ENCODE data around the gene POLR3H.

The POLR3H gene

DNA sequence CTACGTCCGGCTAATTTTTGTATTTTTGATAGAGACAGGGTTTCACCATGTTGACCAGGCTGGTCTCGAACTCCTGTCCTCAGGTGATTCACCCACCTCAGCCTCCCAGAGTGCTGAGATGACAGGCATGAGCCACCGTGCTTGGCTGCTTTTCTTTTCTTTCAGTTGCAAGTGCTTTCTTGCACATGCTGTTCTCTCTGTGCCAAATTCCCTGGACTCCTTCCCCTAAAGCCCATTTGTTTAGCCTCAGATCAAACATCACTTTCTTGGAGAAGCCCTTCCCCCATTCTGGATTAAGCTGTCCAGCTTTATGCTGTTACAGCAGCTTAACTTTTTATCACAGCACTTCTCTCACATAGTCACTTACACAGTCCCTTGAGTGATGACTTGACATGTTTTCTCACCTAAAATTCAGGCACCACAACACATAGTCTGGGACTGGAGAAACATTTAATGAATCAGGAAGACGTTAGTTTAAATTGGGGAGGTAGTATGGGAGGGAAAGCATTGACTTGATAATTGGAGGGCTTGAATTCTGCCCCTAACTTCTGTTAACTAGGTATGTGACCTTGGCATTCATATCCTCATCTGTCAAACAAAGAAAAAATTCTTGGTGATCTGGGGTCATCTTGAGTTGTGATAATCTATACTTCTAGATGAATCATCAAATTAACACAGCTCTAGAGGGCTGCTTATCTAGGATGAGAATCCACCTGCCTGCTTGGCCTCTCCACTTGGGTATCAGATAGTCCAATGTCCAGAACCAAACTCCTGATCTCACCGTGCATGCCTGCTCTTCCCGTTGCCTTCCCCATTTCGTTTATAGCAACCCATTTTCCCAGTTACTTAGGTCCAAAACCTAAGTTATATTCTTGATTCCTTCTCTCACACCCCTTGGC, 57.0 kb downstream of the POLR3H start:
- no peak overlapping the region for H3K4me3 ChIP-seq (ENCODE audit: low read length)
- DNase-seq (ENCODE audit: low read depth), result no peak
- TF ChIP-seq CTCF (IDR thresholded peaks at IDR 0.05; ENCODE audit: insufficient read depth, low read depth, low read length, missing control alignments), result no peak

DNA sequence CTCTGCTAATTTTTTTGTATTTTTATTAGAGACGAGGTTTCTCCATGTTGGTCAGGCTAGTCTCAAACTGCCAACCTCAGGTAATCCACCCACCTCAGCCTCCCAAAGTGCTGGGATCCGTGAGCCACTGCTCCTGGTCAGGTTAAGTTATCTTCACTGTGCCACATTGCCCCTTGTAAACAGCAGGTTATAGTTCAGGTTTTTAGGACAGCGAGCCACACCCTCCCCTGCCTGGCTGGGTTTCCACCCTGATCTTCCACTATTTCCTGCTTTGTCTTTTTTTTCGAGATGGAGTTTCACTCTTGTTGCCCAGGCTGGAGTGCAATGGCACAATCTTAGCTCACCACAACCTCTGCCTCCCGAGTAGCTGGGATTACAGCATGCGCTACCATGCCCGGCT, 59.2 kb downstream of the POLR3H start:
- no peak overlapping the region for H3K4me3 ChIP-seq (ENCODE audit: low read length)
- TF ChIP-seq CTCF (IDR thresholded peaks at IDR 0.05; ENCODE audit: insufficient read depth, low read depth, low read length, missing control alignments), result no peak
- no peak for DNase-seq (ENCODE audit: low read depth)

DNA sequence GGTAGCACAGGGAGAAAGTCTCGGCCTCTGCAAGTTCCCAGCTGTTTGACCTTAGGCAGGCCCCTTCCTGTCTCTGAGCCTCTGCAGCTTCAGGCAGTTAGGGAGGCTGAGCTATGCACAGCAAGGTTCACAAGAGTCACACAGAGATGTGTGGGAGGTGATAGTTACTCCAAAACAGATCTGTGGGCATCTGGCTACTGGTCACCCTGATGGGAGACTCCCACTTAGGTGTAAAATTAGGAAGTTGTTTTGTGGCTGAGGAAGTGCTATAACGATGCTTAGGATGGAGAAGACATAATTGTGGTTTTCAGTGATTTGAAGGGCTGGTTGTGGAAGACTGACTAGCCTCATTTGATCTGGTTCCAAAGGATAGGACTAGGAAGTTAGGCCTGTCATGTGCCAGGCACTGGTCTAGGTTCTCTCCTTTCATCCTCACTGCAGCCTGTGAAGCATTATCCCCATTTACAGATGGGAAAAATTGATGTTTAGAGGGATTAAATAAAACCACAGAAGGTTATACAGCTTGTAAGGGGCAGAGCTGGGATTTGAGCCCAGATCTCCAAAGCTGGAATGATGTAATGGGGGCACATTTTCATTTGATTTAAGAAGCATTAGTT, 61.8 kb downstream of the POLR3H start:
- TF ChIP-seq CTCF (IDR thresholded peaks at IDR 0.05; ENCODE audit: insufficient read depth, low read depth, low read length, missing control alignments), result no peak

DNA sequence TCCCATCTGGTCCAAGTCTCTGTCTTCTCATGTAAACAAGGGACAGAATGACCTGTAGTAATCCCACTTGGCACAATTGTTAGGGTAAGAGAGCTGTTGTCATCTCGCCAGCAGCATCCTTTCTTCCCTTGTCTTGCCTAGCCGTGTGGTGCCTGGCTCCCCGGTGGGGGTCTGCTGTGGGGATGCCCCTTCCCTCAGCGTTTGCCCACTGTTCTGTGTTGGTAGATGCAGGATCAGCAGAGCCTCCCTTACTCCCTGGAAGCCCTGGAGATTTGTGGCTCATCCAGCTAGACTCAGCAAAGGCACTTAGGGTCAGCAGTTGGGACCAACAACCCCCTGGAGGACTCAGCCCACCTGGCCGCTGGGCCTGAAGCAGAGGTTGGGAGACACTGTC, 62.3 kb downstream of the POLR3H start:
- TF ChIP-seq CTCF (IDR thresholded peaks at IDR 0.05; ENCODE audit: insufficient read depth, low read depth, low read length, missing control alignments), result no peak
- no peak overlapping the region for H3K4me3 ChIP-seq (ENCODE audit: low read length)
- no peak for DNase-seq (ENCODE audit: low read depth)

More for the DNA sequence above, 61.8 kb downstream of the POLR3H start:
- DNase-seq (ENCODE audit: low read depth), result no peak
- H3K4me3 ChIP-seq (ENCODE audit: low read length), result no peak overlapping the region

- no peak overlapping the region for H3K4me3 ChIP-seq (ENCODE audit: low read length)
- TF ChIP-seq CTCF (IDR thresholded peaks at IDR 0.05; ENCODE audit: insufficient read depth, low read depth, low read length, missing control alignments), result no peak
- no peak for DNase-seq (ENCODE audit: low read depth)
These were observed 63.0 kb downstream of the POLR3H start for GRCh38 chr22:41481131-41481830.

GRCh38 chr22:41480397-41480735, 63.9 kb downstream of the POLR3H start:
- no peak for DNase-seq (ENCODE audit: low read depth)
- no peak overlapping the region for H3K4me3 ChIP-seq (ENCODE audit: low read length)

More at GRCh38 chr22:41480397-41480735, 63.9 kb downstream of the POLR3H start:
- no peak for TF ChIP-seq CTCF (IDR thresholded peaks at IDR 0.05; ENCODE audit: insufficient read depth, low read depth, low read length, missing control alignments)
